HG03066 (cell line): ENCODE measurements around the gene MAP3K10.
"Not testable (repeated sequence)": the region's sequence is repeated elsewhere in the genome, so short reads cannot be mapped to it uniquely, and the experiment has no call there.

Experiments
- ATAC-seq: cut with Tn5 transposase; IDR thresholded peaks from one replicate; pipeline ENCODE4 v1.9.1; 2021; ENCODE audit warnings: low read depth; ENCODE audit not compliant: unreplicated experiment

Gene MAP3K10

DNA sequence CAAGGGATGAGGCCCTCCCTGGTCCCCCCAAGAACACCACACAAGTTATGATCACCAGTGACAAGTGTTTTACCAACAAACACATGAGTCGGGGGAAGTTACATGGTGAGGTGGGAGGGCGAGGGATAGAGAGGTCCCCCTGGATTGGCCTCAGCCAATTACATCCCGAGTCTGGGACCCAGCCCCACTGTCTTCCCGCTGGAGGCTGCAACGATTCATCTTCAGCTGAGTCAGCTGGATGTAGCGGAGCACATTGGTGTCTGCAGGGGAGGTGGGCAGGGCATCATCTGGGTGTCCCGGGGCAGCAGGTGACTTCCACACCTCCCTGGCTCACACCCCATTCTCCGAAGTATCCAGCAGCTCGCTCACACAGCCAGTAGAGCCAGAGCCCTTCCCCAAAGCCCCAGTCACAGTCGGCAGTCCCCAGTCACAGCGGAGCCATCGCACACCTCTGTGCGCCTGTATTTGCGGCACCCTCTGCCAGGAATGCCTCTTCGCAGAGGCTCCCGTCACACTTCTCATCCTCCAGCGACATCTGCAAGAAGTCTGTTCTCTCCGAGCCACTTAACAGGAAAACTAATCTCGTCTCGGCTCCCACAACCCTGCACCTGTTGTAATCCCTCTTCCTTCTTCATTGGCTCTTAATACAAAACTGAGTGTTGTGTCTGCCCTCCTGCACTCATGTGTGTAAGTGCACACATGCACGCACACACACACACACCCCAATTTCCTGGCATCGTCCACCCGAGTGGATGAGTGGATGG lies 25.0 kb downstream of the MAP3K10 start:
- no peak for ATAC-seq

- no peak for ATAC-seq
Observed at GRCh38 chr19:40216777-40217026, 25.5 kb downstream of the MAP3K10 start.

GRCh38 chr19:40217027-40217810 lies 26.0 kb downstream of the MAP3K10 start:
- no peak for ATAC-seq

DNA sequence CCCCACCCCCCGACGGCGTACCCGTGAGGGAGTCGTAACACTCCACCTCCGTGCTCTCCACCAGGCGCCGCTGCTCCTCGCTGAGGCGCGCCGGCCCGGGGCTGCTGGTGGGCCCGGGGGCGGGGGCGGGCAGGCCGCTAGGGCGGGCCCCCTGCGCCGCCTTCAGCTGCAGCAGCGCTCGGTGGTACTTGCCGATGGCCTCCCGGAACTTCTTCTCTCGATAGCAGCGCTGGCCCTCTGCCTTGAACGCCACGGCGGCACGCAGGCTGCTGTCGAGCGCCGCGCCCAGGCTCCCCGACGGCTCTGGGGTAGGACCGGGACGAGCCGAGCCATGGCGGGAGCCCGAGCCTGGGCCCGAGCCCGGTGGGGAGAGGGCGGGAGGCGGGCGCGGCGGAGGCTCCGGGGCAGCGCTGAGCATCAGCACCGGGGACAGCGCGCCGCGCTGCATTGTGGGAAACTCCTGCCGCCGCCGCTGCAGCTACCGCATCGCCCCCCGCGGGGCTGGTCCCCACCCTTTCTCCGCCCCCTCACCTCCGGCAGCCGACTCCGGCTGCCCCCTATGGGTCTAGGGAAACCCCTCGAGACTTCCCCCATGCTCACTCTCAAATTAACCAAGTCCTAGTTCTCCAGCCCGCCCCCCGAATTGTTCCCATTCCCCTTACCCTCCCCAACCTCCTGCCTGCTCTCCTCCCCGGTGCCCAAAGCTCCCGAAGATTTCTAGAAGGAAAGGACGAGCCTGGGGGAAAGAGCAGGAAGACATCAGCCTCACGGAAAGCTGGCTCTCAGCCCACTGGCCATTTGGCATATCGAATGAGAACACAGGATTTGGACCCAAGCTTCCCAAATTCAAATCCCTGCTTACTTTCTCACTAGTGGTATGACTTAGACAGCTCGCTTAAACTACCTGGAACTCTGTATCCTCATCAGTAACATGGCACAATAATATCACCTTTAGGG lies 27.0 kb downstream of the MAP3K10 start, which contains the start of gene TTC9B:
TSS of gene TTC9B (minus strand) at position 451 of the 957 bp plus-strand sequence. CDS start at position 448, 3 bp downstream.
- ATAC-seq: no peak

GRCh38 chr19:40219029-40219428 lies 27.8 kb downstream of the MAP3K10 start:
- ATAC-seq: not testable (repeated sequence)

DNA sequence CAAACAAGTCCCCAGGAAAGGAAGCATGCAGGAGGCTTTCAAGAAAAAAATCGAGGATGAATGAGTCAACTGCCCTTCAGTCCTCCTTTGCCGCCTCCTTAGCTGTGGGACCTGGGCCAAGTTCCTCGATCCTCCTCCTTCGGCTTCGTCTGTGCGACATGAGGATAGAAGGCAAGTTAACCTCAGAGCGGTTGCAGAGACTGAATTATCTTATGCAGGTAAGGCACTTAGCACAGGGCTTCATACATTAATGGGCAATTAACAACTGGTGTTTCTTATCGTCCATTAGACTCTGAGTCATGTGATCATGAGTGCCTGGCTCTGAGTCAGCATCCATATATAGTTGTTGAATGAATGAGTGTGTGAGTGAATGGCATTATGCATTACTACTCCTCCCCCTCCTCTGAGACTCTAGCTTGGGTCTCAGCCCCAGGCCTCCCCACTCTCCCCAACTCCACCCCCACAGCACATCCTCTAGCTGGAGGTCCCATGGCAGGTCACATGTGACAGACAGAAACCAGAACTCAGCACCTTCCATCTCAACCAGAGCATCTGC lies 28.6 kb downstream of the MAP3K10 start:
- no peak for ATAC-seq

GRCh38 chr19:40220674-40221073 lies 29.4 kb downstream of the MAP3K10 start:
- no peak for ATAC-seq

DNA sequence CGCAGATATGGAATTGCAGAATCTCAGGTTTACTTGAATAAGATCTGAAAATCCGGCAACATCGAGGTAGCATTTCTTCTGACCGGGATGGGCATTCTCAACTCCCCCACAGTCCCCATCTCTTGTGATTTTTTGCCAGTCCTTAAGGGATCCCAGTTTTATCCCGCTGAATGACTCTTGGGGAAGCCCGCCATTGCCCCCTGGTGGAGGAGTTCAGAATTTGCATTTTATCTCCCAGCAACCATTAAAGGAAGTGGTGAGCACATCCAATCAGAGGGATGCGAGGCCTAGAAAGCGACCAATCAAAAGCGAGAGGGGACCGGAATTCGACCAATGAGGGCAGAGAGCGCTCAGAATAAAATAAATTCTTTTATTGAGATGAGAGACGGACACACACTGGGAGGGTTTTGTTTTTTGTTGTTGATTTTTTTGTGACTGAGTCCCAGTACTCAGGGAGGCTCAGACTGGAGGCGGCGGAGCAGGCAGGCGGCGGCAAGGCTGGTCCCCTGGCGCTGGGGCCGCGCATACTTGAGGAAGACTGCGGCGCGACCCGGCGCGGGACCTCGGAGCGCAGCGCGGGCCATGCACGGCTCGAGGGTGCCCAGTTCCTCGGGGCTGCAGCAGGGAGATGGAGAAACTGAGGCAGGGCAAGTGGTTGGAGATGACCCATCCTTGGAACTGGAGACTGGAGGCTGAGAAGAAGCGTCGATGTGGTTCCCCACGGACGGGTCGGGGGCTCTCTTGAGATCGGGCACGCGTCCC lies 30.8 kb downstream of the MAP3K10 start:
- ATAC-seq: no peak

GRCh38 chr19:40223135-40223822 lies 32.1 kb downstream of the MAP3K10 start:
- no peak for ATAC-seq

- no peak for ATAC-seq
Observed at GRCh38 chr19:40224342-40225150, 33.3 kb downstream of the MAP3K10 start.

DNA sequence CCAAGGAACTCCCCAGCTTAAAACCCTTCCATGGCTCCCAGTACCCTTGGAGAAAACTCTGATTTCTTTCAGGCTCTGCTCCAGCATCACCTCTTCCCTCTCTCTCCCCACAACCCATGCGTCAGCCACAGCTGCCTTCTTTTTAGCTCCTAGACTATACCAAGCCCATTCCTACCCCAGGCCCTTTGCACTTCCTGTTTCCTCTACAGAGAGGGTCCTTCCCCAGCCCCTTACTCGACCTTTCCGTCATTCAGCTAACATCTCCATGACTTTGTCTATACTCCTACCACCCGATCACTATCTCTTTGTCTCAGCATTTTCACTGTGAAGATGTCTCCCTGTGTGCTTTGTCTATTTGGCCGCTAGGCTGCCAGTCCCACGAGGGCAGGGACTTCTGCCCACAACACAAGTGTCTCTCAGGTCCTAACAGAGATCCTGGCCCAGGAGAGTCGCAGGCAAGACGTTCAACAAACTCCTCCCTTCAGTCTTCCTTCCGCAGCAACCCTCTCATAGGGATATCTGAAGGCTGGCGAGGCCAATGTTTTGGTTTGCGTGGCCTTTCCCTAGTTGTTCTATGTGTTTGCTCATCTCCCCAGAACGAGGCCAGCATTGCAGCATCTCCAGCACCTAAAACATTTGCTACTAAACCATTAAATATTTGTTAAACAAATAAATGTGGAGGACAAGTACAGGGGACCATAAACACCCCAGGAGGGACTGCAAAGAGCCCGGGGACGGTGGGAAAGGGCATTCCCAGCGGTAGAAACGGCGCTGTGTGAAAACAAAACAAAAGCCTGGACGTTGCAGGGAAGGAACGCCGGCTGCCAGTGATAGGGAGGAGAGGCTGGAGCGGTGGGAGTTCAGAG lies 34.4 kb downstream of the MAP3K10 start:
- no peak for ATAC-seq

DNA sequence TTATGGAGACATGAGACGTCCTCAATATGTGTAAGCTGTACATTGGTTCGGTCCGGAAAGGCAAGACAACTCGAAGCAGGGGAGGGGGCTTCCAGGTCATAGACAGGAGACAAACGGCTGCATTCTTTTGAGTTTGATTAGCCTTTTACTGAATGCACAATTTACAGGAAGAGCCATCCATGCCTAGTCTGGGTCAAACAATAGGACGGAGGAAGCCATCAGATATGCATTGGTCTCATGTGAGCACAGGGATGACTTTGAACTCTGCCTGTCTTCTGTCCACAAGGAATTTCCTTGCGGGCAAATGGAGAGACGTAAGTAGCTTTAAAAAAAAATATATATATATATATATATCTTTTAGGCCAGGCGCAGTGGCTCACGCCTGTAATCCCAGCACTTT lies 37.1 kb downstream of the MAP3K10 start:
- no peak for ATAC-seq

DNA sequence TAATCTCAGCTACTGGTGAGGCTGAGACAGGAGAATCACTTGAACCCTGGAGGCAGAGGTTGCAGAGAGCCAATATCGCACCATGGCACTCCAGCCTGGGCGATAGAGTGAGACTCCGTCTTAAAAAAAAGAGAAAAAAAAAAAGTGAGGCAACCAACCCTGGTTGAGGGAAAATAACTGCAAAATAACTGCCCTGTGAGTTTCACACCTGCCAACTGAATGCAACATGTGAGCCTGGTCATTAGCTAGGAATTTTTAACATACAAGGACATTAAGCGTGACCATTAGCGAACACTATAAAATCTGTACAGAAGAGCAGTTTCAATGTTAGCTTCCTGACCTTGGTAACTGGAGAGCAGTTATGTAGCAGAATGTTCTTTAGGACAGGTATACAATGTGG lies 37.6 kb downstream of the MAP3K10 start:
- ATAC-seq: no peak

- no peak for ATAC-seq
Observed at GRCh38 chr19:40229484-40229883, 38.3 kb downstream of the MAP3K10 start.

DNA sequence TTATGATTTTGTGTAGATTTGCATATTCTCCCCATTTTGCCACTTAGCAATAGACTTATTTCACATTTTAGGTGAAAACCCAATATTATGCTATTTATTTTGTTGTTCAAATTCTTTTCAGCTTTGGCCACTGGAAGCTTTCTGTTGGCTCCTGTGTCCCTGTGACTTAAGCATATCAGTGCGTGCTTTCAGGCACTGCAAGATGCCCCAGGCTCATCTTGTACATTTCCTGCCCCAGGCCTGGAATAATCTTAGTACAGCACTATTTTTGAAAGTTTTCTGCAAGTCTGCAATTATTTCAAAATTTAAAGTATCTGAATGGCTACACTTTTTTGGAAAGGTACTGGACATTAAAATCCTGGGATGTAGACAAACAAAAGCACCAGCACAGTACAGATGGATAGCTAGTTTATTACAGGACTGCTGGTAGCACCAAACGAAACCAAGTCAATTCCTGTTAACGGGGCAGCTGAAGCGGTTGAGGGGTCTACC lies 38.7 kb downstream of the MAP3K10 start:
- no peak for ATAC-seq

- no peak for ATAC-seq
Observed at GRCh38 chr19:40231057-40231456, 39.8 kb downstream of the MAP3K10 start.
